Loucy (cell line): ENCODE data around the gene C20orf173.

Source experiments
- H2AFZ ChIP-seq: fragments of 200-600 bp; sonication (generic); 2 replicates; pipeline ENCODE4 v1.6.0; 2016; ENCODE audit warnings: antibody characterized with exemption, mild to moderate bottlenecking, low read length, moderate library complexity
- H3F3A ChIP-seq: fragments of 200-600 bp; 2 replicates; pipeline ENCODE4 v1.6.0; 2016; ENCODE audit warnings: antibody characterized with exemption, low read depth, mild to moderate bottlenecking
- H3K27me3 ChIP-seq: fragments of 200-600 bp; sonication (generic); 2 replicates; pipeline ENCODE4 v1.6.1; 2014; ENCODE audit warnings: low read length, mild to moderate bottlenecking; ENCODE audit not compliant: insufficient read depth, poor library complexity, severe bottlenecking
- H3K36me3 ChIP-seq: fragments of 200-600 bp; sonication (generic); 2 replicates; pipeline ENCODE4 v1.6.1; 2016; ENCODE audit warnings: low read length; ENCODE audit not compliant: insufficient read depth
- H3K4me1 ChIP-seq: fragments of 200-600 bp; sonication (generic); 2 replicates; pipeline ENCODE4 v1.5.1; 2014; ENCODE audit warnings: low read length, mild to moderate bottlenecking; ENCODE audit not compliant: insufficient read depth, poor library complexity, severe bottlenecking
- H3K4me2 ChIP-seq: fragments of 200-600 bp; sonication (generic); 2 replicates; pipeline ENCODE4 v1.6.0; 2014; ENCODE audit warnings: antibody characterized with exemption, low read length, low read depth, mild to moderate bottlenecking; ENCODE audit not compliant: poor library complexity, severe bottlenecking
- H3K4me3 ChIP-seq: fragments of 200-600 bp; sonication (generic); 2 replicates; pipeline ENCODE4 v1.5.1; 2014; ENCODE audit warnings: low read length, mild to moderate bottlenecking, mixed read lengths; ENCODE audit not compliant: poor library complexity, severe bottlenecking
- H3K79me2 ChIP-seq: fragments of 200-600 bp; sonication (generic); 2 replicates; pipeline ENCODE4 v1.6.1; 2014; ENCODE audit warnings: low read length; ENCODE audit not compliant: insufficient read depth
- H3K9ac ChIP-seq: fragments of 200-600 bp; sonication (generic); 2 replicates; pipeline ENCODE4 v1.6.0; 2014; ENCODE audit warnings: mild to moderate bottlenecking, low read depth, low read length, moderate library complexity; ENCODE audit not compliant: poor library complexity, severe bottlenecking
- H3K9me2 ChIP-seq: fragments of 200-600 bp; sonication (generic); replicated peaks from 2 replicates; pipeline ENCODE4 v1.6.1; 2016; ENCODE audit warnings: low read depth, low read length, mixed read lengths
- H3K9me3 ChIP-seq: fragments of 200-600 bp; sonication (generic); 2 replicates; pipeline ENCODE4 v1.6.1; 2014; ENCODE audit warnings: mild to moderate bottlenecking, antibody characterized with exemption, low read length, low read depth; ENCODE audit not compliant: insufficient read depth
- H4K20me1 ChIP-seq: fragments of 200-600 bp; sonication (generic); 2 replicates; pipeline ENCODE4 v1.6.0; 2014; ENCODE audit warnings: antibody characterized with exemption, low read length, mild to moderate bottlenecking; ENCODE audit not compliant: insufficient read depth, poor library complexity, severe bottlenecking
- EZH2phosphoT487 ChIP-seq: fragments of 200-600 bp; IDR thresholded peaks from 2 replicates; pipeline ENCODE4 v1.6.1; 2018; ENCODE audit warnings: antibody characterized with exemption, mild to moderate bottlenecking, moderate library complexity, borderline replicate concordance
- TF ChIP-seq, protein P1 (sequence below): fragments of 200-600 bp; sonication (generic); conservative IDR thresholded peaks from 2 replicates; pipeline ENCODE4 v1.5.1; 2014; ENCODE audit warnings: mild to moderate bottlenecking, antibody characterized with exemption, low read length

Gene C20orf173

DNA sequence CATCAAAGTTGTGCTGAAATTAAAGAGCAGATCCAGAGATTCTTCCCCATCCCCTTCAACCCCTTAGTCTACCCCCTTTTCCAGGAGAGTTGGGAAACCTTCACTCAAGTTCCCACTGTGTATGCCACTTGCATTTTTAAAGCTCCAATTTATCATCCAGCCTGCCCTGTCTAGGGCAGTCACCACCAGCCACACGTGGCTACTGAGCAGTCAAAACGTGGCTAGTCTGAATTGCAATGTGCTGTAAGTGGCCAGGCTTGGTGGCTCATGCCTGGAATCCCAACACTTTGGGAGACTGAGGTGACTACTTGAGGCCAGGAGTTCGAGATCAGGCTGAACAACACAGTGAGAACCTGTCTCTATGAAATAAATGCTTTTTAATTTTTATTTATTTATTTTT is 47.4 kb upstream of the C20orf173 start:
- Histone ChIP-seq H3F3A (no peaks in the 10 kb centered on the region), H3K36me3 (no peaks in the 10 kb centered on the region), H3K79me2 (no peaks in the 10 kb centered on the region), H3K4me2 (no peak overlapping the region), H3K4me1 (no peaks in the 10 kb centered on the region), H2AFZ (no peak overlapping the region), H3K9me2 (no peaks in the 10 kb centered on the region), H4K20me1 (no peaks in the 10 kb centered on the region), H3K4me3 (no peak overlapping the region), H3K9ac (no peak overlapping the region), H3K27me3 (no peaks in the 10 kb centered on the region), H3K9me3 (no peaks in the 10 kb centered on the region)
- TF ChIP-seq, protein P1, sequence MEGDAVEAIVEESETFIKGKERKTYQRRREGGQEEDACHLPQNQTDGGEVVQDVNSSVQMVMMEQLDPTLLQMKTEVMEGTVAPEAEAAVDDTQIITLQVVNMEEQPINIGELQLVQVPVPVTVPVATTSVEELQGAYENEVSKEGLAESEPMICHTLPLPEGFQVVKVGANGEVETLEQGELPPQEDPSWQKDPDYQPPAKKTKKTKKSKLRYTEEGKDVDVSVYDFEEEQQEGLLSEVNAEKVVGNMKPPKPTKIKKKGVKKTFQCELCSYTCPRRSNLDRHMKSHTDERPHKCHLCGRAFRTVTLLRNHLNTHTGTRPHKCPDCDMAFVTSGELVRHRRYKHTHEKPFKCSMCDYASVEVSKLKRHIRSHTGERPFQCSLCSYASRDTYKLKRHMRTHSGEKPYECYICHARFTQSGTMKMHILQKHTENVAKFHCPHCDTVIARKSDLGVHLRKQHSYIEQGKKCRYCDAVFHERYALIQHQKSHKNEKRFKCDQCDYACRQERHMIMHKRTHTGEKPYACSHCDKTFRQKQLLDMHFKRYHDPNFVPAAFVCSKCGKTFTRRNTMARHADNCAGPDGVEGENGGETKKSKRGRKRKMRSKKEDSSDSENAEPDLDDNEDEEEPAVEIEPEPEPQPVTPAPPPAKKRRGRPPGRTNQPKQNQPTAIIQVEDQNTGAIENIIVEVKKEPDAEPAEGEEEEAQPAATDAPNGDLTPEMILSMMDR = no peak
- TF ChIP-seq EZH2phosphoT487 = no peak

DNA sequence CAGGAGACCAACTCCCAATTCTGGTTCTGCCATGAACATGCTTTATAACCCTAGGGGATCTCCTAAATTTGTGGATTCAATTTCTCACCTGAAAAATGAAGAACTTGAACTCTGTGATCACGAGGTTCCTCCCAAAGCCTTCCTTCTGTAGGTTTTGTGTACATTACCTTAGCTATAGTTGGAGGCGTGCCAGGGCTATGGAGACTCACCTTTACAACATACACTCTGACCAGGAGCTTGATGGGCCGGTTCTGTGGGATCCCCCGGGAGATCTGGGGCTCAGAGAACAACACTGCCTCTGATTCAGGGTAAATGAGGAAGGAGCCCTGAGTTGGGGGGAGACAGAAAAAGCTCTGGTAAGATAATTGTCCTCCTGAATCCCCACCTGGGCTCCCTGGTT is 46.5 kb upstream of the C20orf173 start:
- Histone ChIP-seq H3K4me1 (no peaks in the 10 kb centered on the region), H3K79me2 (no peaks in the 10 kb centered on the region), H3K27me3 (no peaks in the 10 kb centered on the region), H3K9me3 (no peaks in the 10 kb centered on the region), H3K4me2 (no peak overlapping the region), H3F3A (no peaks in the 10 kb centered on the region), H3K36me3 (no peaks in the 10 kb centered on the region), H4K20me1 (no peaks in the 10 kb centered on the region), H2AFZ (no peak overlapping the region), H3K9me2 (no peaks in the 10 kb centered on the region), H3K9ac (no peak overlapping the region), H3K4me3 (no peak overlapping the region)
- TF ChIP-seq, protein P1 = no peak
- no peak for TF ChIP-seq EZH2phosphoT487

DNA sequence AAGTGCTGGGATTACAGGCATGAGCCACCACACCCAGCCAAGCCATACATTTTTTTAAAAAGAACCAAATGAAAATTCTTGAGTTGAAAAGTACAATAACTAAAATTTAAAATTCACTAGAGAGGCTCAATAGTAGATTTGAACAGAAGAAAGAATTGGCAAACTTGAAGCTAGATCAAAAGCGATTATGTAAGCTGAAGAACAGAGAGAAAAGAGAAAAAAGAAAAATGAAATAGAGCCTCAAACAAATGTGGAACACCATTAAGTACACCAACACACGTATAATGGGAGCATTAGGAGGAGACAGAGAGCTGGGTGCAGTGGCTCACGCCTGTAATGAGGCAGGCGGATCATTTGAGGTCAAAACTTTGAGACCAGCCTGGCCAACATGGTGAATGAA is 43.4 kb upstream of the C20orf173 start:
- H3K36me3 ChIP-seq = no peaks in the 10 kb centered on the region
- H3K27me3 ChIP-seq = no peaks in the 10 kb centered on the region
- no peak overlapping the region for H3K4me3 ChIP-seq
- no peak overlapping the region for H2AFZ ChIP-seq
- H3K9me3 ChIP-seq = no peaks in the 10 kb centered on the region
- no peaks in the 10 kb centered on the region for H3F3A ChIP-seq
- no peak overlapping the region for H3K4me2 ChIP-seq
- TF ChIP-seq, protein P1 = no peak
- TF ChIP-seq EZH2phosphoT487 = no peak
- no peaks in the 10 kb centered on the region for H3K79me2 ChIP-seq
- no peaks in the 10 kb centered on the region for H3K4me1 ChIP-seq
- H4K20me1 ChIP-seq = no peaks in the 10 kb centered on the region
- H3K9me2 ChIP-seq = no peaks in the 10 kb centered on the region
- H3K9ac ChIP-seq = no peak overlapping the region
